A673 (cell line): ENCODE measurements around the gene SLC27A1. TPM values are rescaled to one million over a fixed set of nuclear protein-coding genes. Genes with fewer than 3 reads are reported as not detected.
"Not testable (repeated sequence)": the region's sequence is repeated elsewhere in the genome, so short reads cannot be mapped to it uniquely, and the experiment has no call there.

Experiments
- BruUV-seq: library from RNA; stranded (reverse); fragments of 400-500 nt; replicated peaks from 2 replicates; lab custom pipeline; 2021; lab: Mats Ljungman, UMichigan
- CTCF ChIA-PET: fragments of 300-600 bp; sonication (Branson Sonifier 250); formaldehyde crosslinking; loops from one replicate; lab custom pipeline; 2022; ENCODE audit warnings: antibody characterized with exemption; lab: Charles Lee
- POLR2A ChIA-PET: fragments of 300-600 bp; sonication (Branson Sonifier 250); formaldehyde crosslinking; loops from one replicate; lab custom pipeline; 2022; ENCODE audit warnings: antibody characterized with exemption; ENCODE audit not compliant: low non-redundant PET; lab: Charles Lee
- DNase-seq: peaks from one replicate; pipeline ENCODE4 v3.0.0-alpha.2; 2015; ENCODE audit warnings: low spot score
- H3K27ac ChIP-seq: fragments of 200-600 bp; sonication (generic); 2 replicates; pipeline ENCODE4 v1.5.1; 2016; ENCODE audit warnings: mixed run types, low read depth, mild to moderate bottlenecking, mixed read lengths, antibody characterized with exemption, low read length; ENCODE audit not compliant: poor library complexity, severe bottlenecking
- H3K27me3 ChIP-seq: fragments of 200-600 bp; sonication (generic); replicated peaks from 2 replicates; pipeline ENCODE4 v1.6.1; 2017; ENCODE audit warnings: mixed run types, low read depth, mild to moderate bottlenecking, mixed read lengths, antibody characterized with exemption, low read length; ENCODE audit not compliant: insufficient read depth, poor library complexity
- H3K36me3 ChIP-seq: fragments of 200-600 bp; sonication (generic); 2 replicates; pipeline ENCODE4 v1.6.1; 2016; ENCODE audit warnings: mixed run types, mild to moderate bottlenecking, mixed read lengths, antibody characterized with exemption, low read length; ENCODE audit not compliant: insufficient read depth, poor library complexity, severe bottlenecking
- H3K4me1 ChIP-seq: fragments of 200-600 bp; sonication (generic); 2 replicates; pipeline ENCODE4 v1.6.1; 2017; ENCODE audit warnings: mixed run types, mild to moderate bottlenecking, mixed read lengths, antibody characterized with exemption, low read length; ENCODE audit not compliant: insufficient read depth, poor library complexity, severe bottlenecking
- H3K4me3 ChIP-seq: fragments of 200-600 bp; sonication (generic); 2 replicates; pipeline ENCODE4 v1.5.1; 2016; ENCODE audit warnings: low read depth, mixed run types, mild to moderate bottlenecking, mixed read lengths, low read length; ENCODE audit not compliant: poor library complexity, severe bottlenecking
- H3K9me3 ChIP-seq: fragments of 200-600 bp; sonication (generic); 2 replicates; pipeline ENCODE4 v1.6.1; 2016; ENCODE audit warnings: mixed run types, low read depth, mild to moderate bottlenecking, mixed read lengths, antibody characterized with exemption, low read length; ENCODE audit not compliant: poor library complexity, severe bottlenecking
- CTCF ChIP-seq: fragments of 300-800, 200-600 bp; sonication (generic); conservative IDR thresholded peaks from 2 replicates; pipeline ENCODE4 v1.5.1; 2017; ENCODE audit warnings: low read depth, mild to moderate bottlenecking, antibody characterized with exemption, low read length, moderate library complexity, mixed read lengths
- EZH2 ChIP-seq: fragments of 200-600 bp; sonication (generic); IDR thresholded peaks from 2 replicates; pipeline ENCODE4 v1.6.1; 2017; ENCODE audit warnings: borderline replicate concordance, low read depth, mild to moderate bottlenecking, mixed read lengths, antibody characterized with exemption, low read length; ENCODE audit not compliant: poor library complexity, severe bottlenecking
- intact Hi-C: fragments of 100-400 bp; cut with micrococcal nuclease; formaldehyde crosslinking; loops from one replicate; pipeline ENCODE4 v1.10.0; 2022; ENCODE audit not compliant: unreplicated experiment
- total RNA-seq: library from RNA; stranded (reverse); gene quantifications from 2 replicates; pipeline ENCODE4 v1.2.3, GENCODE V29; 2021

The SLC27A1 gene
- total RNA-seq, 1 experiment from 2014 or later, result 3.0 TPM

- Histone ChIP-seq H3K27ac (peak overlapping the region; percentile 50), H3K4me1 (peaks cover 8% of the 10 kb centered on the region), H3K27me3 (no peaks in the 10 kb centered on the region), H3K36me3 (peaks cover 6% of the 10 kb centered on the region), H3K9me3 (no peaks in the 10 kb centered on the region), H3K4me3 (no peak overlapping the region)
- intact Hi-C loops, result no loop called here
- ChIA-PET POLR2A (no interaction called here), CTCF (no interaction called here)
- no TSS peak for BruUV-seq
- TF ChIP-seq EZH2, result no peak
- TF ChIP-seq CTCF, result no peak
- no peak for DNase-seq
Observed at GRCh38 chr19:17505223-17505622, 34.9 kb downstream of the SLC27A1 start.

DNA sequence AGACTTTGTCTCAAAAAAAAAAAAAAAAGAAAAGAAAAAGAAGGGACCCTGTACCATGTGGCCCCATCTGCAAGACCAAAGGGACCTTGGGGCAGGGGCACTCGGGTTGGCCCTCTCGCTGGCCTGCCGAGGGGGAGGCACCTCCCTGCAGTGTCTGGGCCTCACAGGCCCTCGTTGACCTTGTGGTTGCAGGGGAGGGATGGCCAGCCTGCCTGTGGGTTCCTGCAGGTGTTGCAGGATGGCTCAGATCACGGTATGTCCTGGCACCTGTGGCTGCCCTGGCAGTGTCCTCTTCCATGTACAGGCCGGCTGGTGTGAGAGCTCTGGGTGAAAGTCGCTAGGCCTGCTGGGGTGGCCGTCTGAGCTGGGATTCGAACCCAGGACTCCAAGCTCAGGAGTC is 36.4 kb downstream of the SLC27A1 start:
- TF ChIP-seq CTCF, result no peak
- no peak for TF ChIP-seq EZH2
- Histone ChIP-seq H3K27me3 (no peaks in the 10 kb centered on the region), H3K4me3 (no peak overlapping the region), H3K4me1 (peaks cover 5% of the 10 kb centered on the region), H3K36me3 (no peaks in the 10 kb centered on the region), H3K9me3 (no peaks in the 10 kb centered on the region), H3K27ac (no peak overlapping the region)
- no peak for DNase-seq
- no TSS peak for BruUV-seq
- ChIA-PET CTCF (no interaction called here), POLR2A (no interaction called here)
- intact Hi-C loops, result no loop called here

DNA sequence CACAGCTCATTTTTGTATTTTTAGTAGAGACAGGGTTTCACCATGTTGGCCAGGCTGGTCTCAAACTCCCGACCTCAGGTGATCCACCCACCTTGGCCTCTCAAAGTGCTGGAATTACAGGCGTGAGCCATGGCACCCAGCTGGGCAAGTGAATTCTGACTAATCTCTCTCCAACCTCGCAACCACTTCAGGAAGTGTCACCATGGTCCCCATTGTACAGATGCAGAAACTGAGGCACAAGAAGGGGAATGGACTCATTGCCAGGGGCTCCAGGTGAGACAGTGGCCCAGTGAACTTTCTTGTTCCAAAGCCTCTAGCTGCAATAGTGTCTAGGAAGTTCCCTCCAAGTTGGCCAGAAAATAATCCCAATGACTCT is 38.2 kb downstream of the SLC27A1 start:
- BruUV-seq, intact Hi-C loops, POLR2A ChIA-PET, DNase-seq, CTCF ChIA-PET, H3K9me3 ChIP-seq, H3K4me3 ChIP-seq, H3K36me3 ChIP-seq, H3K27me3 ChIP-seq: not testable (repeated sequence)
- peaks cover 14% of the 10 kb centered on the region for H3K4me1 ChIP-seq
- peak overlapping the region; percentile 47 for H3K27ac ChIP-seq
